ENCODE measurements around the gene IGSF9B.
"Not testable (repeated sequence)": the region's sequence is repeated elsewhere in the genome, so short reads cannot be mapped to it uniquely, and the experiment has no call there.

IGSF9B gene

GRCh38 chr11:133956650-133957633 lies at the start of gene IGSF9B:
Gene IGSF9B (minus strand): TSS chr11:133956968. CDS start chr11:133956754, 214 bp downstream.
- DNase-seq (ENCODE audit: low read depth), result no peak

- DNase-seq (ENCODE audit: low read depth), result no peak
Measured at GRCh38 chr11:134004496-134005172, 47.9 kb upstream of the IGSF9B start.

- no peak for DNase-seq (ENCODE audit: low read depth)
Measured at GRCh38 chr11:134003792-134004495, 47.2 kb upstream of the IGSF9B start.

GRCh38 chr11:134002819-134003218 lies 46.1 kb upstream of the IGSF9B start:
- not testable (repeated sequence) for DNase-seq (ENCODE audit: low read depth)

GRCh38 chr11:134002338-134002737 lies 45.6 kb upstream of the IGSF9B start:
- DNase-seq (ENCODE audit: low read depth), result not testable (repeated sequence)

GRCh38 chr11:134001596-134001995 lies 44.8 kb upstream of the IGSF9B start:
- no peak for DNase-seq (ENCODE audit: low read depth)

- DNase-seq (ENCODE audit: low read depth), result no peak
Measured at GRCh38 chr11:134001088-134001487, 44.3 kb upstream of the IGSF9B start.

- no peak for DNase-seq (ENCODE audit: low read depth)
Measured at GRCh38 chr11:133999355-133999754, 42.6 kb upstream of the IGSF9B start.

- no peak for DNase-seq (ENCODE audit: low read depth)
Measured at GRCh38 chr11:133997554-133997953, 40.8 kb upstream of the IGSF9B start.

GRCh38 chr11:133996671-133997070 lies 39.9 kb upstream of the IGSF9B start:
- DNase-seq (ENCODE audit: low read depth), result no peak

- DNase-seq (ENCODE audit: low read depth), result no peak
Measured at GRCh38 chr11:133995066-133995465, 38.3 kb upstream of the IGSF9B start.

GRCh38 chr11:133993921-133994320 lies 37.2 kb upstream of the IGSF9B start:
- DNase-seq (ENCODE audit: low read depth), result no peak

GRCh38 chr11:133993107-133993506 lies 36.3 kb upstream of the IGSF9B start:
- DNase-seq (ENCODE audit: low read depth), result no peak

- no peak for DNase-seq (ENCODE audit: low read depth)
Measured at GRCh38 chr11:133992121-133992520, 35.4 kb upstream of the IGSF9B start.

- no peak for DNase-seq (ENCODE audit: low read depth)
Measured at GRCh38 chr11:133991101-133991500, 34.3 kb upstream of the IGSF9B start.

- no peak for DNase-seq (ENCODE audit: low read depth)
Measured at GRCh38 chr11:133990501-133990900, 33.7 kb upstream of the IGSF9B start.

- no peak for DNase-seq (ENCODE audit: low read depth)
Measured at GRCh38 chr11:133988686-133989410, 32.1 kb upstream of the IGSF9B start.

GRCh38 chr11:133987171-133987570 lies 30.4 kb upstream of the IGSF9B start:
- DNase-seq (ENCODE audit: low read depth), result no peak

GRCh38 chr11:133985981-133986944 lies 29.5 kb upstream of the IGSF9B start:
- DNase-seq (ENCODE audit: low read depth), result no peak

GRCh38 chr11:133984828-133985227 lies 28.1 kb upstream of the IGSF9B start:
- no peak for DNase-seq (ENCODE audit: low read depth)
